HG02943 (cell line): ENCODE data around the gene ARL10.

ENCODE experiments used
- ATAC-seq: cut with Tn5 transposase; IDR thresholded peaks from one replicate; pipeline ENCODE4 v1.9.1; 2021; ENCODE audit warnings: mild to moderate bottlenecking, low read depth, moderate library complexity; ENCODE audit not compliant: unreplicated experiment

ARL10 gene, protein sequence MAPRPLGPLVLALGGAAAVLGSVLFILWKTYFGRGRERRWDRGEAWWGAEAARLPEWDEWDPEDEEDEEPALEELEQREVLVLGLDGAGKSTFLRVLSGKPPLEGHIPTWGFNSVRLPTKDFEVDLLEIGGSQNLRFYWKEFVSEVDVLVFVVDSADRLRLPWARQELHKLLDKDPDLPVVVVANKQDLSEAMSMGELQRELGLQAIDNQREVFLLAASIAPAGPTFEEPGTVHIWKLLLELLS

DNA sequence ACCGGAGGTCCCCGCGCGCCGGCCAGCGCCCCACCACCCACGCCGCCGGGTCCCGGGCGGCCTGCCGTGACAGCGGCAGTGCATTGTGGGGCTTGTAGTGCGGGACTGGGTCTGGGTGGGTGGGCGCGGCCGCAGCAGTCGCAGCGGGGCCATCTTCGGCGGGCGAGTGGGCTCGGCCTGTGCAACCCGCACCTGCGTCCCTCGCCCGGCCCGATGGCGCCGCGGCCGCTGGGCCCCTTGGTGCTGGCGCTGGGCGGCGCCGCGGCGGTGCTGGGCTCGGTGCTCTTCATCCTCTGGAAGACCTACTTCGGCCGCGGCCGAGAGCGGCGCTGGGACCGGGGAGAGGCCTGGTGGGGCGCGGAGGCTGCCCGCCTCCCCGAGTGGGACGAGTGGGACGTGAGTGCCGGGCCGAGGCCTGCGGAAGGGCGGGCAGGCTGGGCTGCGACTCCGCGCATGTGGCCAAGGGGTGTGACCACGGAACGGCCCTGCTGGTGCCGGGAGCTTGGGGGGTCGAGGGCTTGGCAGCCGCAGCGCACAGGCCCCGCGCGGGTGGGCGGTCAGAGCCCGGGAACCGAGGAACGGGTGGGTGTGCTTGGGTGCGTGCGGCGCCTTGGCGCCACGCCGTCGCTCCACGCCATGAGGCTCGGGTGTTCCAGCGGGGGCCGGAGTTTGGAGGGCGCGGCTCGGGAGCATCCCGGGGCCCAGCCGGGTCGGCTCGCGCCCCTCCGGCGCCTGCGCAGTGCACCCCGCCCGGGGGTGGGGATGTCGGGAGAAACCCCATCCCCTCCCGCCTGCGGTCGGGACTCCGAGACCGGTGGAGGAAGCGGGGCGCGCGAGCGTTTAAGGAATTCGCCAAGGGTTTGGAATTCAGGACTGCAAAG lies at the start of gene ARL10:
Gene ARL10, plus strand, starts transcription at position 137 of the 881 bp plus-strand sequence. Its CDS starts 77 bp downstream, at position 214.
- no peak for ATAC-seq

DNA sequence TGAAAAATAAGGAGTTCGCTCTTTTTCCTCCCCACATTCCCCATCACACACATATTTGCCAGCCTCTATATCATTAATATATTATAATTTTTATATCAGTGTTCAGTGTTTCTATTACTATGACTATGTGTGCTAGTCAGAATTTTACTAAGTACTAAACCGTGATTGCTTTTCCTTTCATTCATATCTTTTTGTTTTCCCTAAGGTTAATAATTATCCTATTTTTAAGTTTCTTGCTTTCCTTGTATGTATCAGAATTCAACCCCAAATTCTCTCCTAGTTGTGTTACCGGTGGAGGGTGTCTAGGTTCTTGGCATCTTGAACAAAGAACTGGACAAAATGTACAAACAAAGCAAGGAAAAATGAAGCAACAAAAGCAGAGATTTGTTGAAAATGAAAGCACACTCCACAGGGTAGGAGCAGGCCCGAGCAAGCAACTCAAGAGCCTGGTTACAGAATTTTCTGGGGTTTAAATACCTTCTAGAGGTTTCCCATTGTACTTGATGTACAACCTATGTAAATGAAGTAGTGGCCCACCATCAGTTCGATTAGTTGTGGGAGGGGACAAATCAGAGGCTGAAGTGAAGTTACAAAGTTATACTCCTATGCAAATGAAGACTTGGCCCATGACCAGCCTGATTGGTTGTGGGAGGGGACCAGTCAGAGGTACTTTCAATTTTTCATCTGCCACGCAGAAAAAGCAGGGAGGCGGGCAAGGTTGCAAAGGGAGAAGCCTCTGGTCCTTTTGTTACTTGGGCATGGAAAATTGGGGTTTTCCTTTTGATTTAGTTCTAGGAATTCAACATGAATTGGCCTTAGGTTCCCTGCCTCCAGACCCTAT lies 47.5 kb upstream of the ARL10 start:
- ATAC-seq, result no peak

DNA sequence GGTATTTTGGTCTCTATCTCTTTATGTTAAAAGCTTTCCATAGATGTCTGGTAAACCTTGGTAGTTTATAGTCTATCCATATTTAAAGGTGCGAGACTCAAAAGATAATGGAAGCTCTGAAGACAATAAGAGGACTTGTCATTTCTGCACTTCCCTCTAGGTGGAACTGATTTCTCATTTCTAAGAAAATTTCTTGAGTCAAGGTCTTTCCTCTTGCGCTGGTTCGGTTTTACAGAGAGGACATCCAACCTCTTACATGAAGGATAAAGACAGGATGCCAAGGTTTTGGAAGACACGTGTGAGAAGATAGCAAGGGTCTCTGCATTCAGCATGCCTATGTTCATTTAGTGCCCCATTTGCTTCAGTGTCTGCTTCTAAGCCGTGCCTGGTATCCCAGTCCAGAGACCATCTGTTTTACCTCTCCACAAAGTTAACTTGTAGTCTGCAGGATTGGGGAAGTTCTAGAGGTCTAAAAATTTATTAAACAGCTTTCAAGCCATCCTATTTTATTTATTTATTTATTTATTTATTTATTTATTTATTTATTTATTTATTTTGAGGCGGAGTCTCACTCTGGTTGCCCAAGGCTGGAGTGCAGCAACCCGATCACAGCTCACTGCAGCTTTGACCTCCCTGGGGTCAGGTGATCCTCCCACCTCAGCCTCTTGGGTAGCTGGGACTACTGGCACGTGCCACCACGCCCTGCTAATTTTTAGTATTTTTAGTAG lies 45.3 kb upstream of the ARL10 start:
- no peak for ATAC-seq

DNA sequence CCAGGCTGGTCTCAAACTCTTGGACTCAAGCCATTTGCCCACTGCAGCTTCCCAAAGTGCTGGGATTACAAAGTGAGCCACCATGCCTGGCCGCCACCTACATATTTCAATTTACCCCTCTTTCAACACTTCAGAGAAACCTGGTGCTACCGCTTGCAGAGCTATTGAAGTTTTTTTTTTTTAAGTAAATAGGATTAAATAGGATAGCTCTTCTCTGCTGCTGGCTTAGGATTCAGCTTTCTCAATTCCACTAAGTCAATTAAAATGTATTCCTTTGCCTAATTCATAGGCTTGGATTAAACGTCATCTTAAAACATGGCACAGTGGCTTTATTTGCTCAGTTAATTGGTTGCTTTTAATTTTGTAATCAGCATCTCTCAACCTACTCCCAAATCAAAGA lies 44.7 kb upstream of the ARL10 start:
- no peak for ATAC-seq

DNA sequence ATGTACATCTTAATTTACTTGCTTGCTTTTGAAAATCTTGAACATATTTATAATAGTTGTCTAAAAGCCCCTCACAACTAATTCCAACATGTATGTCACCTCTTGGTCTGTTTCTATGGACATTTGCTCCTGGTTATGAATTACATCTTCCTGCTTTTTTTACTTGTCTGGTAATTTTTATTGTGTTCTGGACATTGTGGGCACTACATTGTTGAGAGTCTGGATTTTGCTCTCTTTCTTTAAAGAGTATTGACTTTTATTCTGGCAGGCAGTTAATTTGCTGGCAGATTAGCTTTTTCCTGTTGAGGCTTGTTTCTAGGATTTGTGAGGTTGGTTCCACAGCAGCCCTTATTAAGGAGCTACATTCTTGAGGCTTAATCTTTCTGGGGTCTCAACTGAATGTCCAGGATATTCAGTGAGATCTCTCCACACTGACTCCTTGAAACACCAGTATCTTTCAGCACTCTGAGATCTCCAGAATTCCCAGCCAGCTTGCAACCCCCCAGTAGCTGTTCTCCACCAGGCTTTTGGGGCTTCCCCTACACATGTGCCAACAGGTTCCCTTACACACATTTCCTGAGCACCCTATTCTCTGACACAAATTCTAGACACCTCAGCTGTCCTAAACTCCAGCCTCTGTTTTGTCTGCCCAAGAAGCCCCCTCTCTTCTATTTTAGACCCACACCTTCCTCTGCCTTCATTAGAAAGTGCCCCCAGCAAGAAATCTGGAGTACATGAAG lies 31.1 kb upstream of the ARL10 start:
- ATAC-seq, result no peak

DNA sequence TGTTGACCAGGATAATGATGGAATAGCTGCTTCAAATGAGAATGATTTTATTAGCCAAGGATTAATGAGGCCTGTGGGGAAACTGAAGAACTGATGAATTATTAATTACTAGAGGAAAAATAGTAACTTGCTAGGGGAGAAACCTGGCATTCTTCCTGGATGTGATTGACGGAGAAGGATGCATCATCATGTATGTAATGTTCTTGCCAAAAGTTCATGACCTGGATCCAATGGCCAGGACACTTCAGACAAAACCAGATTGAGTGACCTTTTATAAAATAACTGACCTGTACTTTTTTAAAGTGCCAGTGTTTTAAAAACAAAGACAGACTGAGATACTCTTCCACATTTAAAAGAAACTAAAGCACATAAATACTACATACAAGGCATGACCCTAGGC lies 27.4 kb upstream of the ARL10 start:
- ATAC-seq, result no peak

DNA sequence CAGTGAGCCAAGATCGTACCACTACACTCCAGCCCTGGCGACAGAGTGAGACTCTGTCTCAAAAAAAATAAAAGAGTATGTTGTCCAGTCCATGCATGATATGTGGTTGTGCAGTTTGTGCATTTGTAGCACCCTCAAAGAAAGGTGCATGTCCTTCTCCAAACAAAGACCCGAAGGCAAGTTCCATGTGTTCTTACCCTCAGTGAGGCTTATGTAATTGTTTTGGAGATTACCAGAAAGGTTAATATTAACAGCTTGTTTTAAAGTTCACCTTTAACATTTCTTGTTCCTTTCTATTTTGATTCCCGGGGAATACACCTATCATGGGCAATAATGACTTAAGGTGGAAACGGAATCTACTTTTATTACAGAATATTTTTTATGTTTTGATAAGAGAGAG lies 26.0 kb upstream of the ARL10 start:
- ATAC-seq, result no peak

DNA sequence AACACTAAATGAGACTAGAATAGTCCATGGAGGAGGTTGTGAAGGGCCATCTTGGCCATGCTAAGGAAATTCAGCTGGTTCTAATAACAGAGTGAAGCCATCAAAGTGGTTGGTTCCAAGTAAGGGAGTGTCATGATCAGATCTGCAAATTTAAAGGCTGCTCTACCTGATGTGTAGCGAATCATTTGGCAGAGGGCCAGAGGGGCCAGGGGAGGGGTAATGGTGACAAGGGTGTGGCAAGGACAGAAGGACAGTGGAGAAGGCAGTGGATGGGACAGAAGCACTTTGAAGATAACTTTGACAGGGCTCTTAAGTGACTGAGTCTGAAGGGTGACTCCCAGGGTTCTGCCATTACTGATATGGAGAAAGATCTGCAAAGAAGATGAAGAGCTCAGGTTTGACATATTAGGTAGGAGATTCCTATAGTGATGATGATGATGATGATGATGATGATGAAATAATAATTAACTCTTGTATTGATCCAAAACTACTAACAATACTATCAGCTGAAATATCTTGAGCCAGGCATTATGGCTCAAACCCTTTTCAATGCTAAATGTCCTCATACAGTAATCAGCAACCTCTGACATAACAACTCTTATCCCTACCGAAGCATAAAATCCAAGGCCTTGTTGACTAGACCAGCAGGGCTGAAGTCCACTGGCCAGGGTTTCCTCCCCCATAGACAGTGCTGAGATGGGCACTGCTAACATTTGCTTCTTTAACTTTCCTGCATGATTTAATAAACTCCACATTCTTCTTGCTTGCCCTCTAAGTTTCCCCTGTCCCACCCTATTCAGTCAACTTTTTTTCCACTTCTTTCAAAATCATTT lies 23.7 kb upstream of the ARL10 start:
- no peak for ATAC-seq

DNA sequence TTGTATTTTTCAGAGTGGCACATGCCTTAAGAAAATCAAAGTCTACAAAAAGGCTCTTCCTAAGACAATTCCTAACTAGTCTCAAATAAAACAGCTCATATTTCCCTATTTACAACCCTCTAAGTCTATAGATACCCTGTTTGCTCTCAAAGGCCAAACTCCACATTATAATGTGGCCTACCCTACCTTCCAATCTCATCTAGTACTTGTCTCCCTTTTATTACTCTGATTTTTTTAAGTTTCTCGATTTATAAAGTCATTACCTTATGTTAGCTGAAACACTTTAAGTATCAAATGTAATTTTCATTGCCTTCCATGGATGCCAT lies 23.2 kb upstream of the ARL10 start:
- ATAC-seq, result no peak

DNA sequence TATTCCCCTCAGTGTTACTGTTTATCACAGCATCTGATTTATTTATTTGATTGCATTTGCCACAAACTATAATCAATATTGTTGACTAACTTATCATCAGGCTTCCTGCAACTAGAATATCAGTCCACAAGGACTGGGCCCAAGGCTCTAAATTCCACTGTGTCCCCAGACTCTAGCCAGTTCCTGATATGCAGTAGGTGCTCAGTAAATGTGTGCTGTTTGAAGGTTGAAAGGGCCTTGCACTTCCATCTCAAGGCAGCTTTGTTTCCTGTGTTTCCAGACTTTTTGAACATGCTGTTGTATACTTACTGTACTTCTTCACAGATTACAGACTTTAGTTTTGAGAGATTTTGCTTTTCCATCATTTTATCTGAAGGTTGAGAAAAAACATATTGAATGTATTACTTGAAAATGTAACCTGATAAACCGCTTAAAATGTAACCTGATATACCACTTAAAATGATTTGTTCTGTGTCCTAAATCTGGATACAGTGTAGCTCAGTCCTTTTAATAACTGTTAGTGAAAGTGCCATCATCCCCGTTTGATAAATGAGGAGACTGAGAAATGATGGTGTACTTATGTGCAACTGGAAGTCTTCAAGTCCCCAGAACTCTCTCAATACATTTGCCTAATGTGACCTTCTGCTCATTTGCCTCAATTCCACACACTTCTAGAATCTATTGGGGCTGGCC lies 22.4 kb upstream of the ARL10 start:
- no peak for ATAC-seq

DNA sequence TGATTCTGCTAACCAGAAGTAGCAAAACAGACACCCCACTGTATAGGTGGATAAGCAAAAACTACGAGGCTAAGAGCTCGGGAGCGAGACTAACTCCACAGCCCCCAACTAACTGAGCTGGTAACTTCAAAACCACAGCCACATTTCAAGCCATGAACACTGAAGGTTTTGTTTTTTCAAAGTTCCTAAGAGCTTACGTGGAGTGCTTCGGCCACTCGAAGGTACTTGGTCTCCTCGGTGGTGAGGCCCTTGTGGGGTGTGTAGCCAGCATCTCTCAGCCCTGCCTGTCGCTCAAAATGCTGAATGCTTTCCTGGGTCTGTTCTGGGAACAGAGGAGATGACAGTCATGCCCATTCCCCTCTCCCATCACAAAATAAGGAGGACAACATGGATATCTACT lies 14.9 kb upstream of the ARL10 start:
- ATAC-seq, result no peak

DNA sequence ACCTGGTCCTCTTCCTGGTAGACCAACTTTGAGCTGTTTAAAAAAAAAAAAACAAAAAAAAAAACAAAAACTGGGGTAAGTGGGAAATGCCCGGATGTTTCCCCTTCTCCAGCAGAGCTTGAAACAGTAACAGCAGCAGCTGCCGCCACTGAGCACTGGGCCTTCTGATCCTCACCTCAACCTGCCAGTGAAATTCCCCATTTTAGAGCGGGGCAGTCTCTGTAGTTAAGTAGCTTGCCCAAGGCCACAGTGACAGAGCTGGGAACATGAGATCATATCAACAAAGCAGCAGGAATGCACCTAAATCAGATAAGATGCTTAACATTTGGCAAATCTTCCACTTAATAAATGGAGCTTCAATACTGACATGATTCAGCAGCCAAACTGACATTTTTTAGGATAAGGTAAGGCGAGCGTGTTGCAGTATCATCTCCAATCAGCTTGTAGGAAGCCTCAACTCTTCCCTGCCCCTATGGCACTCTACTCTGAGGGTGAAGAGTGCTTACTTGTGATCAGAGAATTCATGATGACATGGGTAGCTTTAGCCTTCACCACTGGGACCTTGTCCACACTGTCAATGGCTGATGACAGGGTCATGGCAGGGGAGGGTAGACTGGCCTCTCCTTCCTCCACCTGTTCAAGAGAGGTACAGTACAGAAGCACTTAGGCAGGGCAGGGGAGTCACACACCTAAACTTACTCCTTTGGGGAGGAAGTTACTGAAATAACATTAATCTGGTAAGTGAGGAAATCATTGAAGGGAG lies 13.0 kb upstream of the ARL10 start:
- ATAC-seq, result no peak

DNA sequence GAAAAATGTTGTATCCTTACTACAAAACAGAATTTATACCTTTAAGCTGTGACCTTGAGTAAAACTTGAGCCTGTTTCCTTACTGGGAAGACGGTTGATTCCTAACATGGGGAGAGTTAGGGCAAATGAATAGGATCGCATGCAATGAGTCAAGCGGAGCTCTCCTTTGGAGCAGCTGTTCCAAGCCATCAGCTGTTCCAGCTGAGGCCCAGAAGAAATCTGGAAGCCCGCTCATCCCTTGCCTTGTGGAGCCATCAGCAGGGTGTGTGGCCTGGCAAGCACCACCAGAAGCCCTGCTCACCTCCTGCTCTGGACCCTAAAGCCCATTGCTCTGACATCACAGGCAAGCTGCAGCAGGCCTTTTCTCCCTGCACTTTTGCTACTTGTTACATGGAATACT lies 11.8 kb upstream of the ARL10 start:
- ATAC-seq, result no peak

DNA sequence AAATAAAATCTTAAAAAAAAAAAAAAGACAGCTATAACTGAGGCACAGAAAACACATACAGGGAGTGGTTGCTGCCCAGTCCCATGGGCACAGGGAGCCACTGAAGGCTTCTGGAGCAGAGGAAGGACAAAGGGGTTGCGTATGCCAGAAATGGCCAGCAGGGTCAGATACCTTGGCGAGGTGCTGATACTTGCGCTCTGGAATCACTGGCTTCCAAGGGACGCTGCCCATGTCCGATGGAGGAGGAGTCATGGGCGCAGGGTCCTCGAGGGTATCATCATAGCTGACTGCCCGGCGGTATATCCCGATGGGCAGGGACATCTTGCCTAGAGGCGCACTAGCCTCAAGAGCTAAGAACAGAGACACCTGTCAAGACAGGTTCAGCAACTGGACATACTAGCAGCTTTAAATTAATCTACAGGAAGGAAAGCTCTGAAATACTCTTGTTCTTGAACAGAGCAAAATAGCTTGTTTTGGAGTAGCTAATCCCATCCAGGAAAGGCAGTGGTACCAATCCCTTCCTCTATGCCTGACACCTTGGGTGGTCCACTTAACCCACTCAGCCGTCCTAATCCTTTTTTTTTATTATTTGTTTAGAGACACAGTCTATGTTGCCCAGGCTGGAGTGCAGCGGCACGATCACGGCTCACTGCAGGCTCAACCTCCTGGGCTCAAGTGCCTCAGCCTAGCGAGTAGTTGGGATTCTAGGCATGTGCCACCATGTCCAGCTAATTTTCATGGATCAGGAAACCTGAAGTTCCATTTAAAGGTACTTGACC lies 9.7 kb upstream of the ARL10 start:
- no peak for ATAC-seq

DNA sequence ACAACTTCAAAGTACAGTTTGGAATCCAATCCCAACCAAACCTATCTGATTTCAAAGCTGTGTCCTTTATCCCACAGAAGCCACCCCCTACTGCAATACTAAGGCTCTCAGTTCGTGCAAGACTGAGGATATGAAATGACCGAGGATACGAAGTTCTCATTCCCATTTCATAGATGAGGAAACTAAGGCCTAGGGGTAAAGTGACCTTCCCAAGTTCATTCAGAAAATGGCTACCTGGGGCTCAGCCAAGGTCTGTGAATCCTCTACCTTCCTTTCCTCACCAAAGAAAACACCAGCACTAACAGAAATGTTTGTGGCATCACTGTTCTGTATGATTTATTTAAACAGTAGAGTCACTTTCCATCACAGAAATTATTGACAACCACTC lies 9.1 kb upstream of the ARL10 start:
- ATAC-seq, result no peak

DNA sequence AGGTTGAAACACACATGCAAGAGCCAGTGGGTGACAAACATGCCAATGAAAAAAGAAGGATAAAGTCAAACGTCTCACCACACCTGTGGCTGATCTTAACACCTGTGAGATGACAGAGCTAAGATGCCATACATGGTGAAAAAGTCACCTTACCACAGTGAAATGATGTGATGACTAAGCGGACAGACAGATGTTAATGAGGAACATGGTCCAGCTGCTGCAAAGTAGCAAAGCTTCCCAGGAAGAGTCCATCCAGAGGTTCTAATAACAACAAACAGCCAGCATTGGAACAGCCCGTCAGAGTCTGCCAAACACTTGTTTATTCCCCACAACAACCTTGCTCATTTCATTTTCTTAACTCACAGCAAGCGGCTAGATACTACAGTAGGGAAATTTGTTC lies 5.6 kb upstream of the ARL10 start:
- ATAC-seq, result no peak

DNA sequence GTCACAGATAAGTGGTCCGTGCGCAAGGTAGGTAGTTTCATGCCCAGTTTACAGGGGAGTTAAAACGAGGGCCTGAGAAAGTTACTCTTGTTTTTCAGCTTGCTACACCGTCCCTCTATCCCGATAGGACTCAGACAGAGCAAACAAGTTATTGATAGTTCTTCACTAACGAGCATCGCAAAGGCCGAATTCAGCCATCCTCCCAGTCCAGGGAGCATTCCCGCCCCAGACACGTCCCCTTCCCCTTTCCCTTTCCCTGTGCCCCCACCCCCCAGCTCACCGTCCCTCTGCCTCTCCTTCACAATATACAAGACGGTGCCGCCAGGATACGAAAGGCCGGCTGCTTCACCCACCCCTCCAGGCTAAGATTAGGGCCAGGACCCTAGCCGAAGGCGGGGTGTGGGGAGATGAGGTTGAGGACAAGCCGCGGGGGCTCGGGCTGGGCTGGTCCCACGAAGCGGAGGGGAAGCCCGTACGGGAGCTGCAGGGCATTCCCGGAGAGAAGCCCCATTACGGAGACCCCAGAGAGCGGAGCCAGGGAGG lies 4.3 kb upstream of the ARL10 start:
- ATAC-seq, result peak; percentile 4
